NCI-H524 treated with DMSO at 0.1 percent for 48 hours (cell line): ENCODE results near the gene ITGA11.

Source experiments
- DNase-seq: peaks from one replicate; lab custom pipeline; 2025; lab: John Stamatoyannopoulos, UW

Gene ITGA11

DNA sequence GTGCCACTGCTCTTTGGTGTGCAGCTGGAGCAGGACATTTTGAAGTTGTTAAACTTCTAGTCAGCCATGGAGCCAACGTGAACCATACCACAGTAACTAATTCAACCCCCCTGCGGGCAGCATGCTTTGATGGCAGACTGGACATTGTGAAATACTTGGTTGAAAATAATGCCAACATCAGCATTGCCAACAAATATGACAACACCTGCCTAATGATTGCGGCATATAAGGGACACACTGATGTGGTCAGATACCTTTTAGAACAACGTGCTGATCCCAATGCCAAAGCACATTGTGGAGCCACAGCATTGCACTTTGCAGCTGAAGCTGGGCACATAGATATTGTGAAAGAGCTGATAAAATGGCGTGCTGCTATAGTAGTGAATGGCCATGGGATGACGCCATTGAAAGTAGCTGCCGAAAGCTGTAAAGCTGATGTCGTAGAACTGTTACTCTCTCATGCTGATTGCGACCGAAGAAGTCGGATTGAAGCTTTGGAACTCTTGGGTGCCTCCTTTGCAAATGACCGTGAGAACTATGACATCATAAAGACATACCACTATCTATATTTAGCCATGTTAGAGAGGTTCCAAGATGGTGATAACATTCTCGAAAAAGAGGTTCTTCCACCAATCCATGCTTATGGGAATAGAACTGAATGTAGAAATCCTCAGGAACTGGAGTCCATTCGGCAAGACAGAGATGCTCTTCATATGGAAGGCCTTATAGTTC, 142.2 kb downstream of the ITGA11 start:
- no peak for DNase-seq

DNA sequence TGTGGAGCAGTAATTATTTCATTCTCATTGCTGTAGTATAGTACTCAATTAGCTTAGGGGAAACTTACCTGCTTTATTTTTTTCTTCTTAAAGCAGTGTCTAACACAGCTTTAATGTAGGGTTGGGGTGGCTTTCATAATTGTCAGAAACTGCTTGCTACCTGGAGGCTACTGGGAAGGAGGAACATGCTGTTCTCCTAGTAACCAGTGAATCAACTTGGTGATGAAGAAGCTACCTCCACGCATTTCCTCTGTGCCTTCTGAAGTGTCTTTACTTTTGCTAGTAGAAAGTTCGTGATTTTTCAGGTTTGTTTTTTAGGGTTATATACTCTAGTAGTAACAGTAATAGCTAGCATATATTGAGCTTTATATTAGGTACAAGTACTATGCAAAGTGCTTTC, 142.9 kb downstream of the ITGA11 start:
- DNase-seq, result no peak

DNA sequence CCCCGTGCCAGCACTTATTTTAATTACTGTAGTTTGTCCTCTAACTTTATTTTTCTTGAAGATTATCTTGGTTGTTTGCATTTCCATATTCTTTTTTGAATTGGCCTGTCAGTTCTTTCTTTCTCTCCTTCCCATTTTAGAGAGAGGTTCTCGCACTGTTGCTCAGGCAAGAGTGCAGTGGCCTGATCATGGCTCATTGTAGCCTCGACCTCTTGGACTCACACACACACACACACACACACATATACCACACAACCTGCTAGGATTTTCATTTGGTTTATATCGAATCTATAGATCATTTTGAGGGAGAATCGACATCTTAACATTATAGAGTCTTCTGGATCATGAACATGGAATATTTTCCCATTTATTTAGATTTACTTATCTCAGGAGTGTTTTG, 145.7 kb downstream of the ITGA11 start:
- DNase-seq, result no peak

DNA sequence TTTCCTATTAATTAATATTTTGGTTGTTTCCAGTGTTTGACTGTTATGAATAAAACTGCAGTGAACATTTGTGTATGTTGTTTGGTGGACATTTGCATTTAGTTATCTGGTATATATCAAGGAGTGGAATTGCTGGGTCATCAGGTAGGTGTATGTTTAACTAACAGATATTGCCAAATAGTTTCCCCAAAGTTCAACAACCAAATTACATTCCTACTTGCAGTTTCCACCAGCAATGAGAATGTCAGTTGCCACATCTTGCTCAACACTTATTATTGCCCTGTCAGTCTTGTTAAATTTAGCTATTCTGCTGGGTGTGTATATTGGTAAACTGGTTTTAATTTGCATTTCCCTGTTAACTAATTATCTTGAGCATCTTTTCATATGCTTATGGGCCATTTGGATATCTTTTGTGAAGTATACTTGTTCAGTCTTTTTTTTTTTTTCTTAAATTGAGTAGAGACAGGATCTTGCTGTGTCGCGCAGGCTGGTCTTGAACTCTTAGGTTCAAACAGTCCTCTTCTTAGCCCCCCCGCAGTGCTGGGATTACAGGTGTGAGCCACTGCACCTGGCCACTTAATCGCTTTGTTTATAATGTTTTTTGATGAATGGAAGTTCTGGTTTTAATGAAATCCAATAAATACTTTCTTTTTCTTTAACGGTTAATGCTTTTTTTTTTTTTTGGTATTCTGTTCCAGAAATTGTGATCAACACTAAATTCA, 146.5 kb downstream of the ITGA11 start:
- no peak for DNase-seq

DNA sequence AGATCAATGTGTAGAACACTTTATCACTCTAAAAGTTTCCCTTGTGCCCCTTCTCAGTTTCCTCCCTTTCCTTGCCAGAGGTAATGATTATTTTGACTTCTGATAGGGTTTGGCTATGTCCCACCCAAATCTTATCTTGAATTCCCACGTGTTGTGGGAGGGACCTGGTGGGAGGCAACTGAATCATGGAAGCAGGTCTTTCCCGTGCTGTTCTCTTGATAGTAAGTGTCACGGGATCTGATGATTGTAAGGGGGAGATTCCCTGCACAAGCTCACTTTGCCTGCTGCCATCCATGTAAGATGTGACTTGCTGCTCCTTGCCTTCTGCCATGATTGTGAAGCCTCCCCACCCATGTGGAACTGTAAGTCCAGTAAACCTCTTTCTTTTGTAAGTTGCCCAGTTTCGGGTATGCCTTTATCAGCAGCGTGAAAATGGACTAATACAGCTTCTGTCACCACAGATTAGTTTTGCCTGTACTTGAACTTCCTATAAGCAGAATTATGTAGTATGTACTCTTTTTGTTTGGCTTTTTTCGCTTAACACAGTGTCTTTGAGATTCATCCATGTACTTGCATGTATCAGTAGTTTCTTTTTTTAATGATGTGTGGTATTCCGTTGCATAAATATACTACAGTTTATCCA, 147.2 kb downstream of the ITGA11 start:
- no peak for DNase-seq

DNA sequence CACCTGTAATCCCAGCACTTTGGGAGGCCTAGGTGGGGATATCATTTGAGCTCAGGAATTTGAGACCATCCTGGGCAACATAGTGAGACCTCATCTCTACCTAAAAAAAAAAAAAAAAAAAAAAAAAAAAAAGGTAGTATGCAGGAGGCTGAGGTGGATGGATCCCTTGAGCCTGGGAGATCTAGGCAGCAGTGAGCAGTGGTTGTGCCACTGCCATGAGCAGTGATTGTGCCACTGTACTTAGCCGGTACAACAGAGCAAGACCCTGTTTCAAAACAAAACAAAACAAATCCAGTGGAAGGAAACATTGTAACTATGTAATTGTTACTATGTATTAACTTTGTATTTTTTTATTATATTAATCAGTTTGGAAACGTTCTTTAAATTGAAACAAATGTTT, 148.6 kb downstream of the ITGA11 start:
- no peak for DNase-seq

DNA sequence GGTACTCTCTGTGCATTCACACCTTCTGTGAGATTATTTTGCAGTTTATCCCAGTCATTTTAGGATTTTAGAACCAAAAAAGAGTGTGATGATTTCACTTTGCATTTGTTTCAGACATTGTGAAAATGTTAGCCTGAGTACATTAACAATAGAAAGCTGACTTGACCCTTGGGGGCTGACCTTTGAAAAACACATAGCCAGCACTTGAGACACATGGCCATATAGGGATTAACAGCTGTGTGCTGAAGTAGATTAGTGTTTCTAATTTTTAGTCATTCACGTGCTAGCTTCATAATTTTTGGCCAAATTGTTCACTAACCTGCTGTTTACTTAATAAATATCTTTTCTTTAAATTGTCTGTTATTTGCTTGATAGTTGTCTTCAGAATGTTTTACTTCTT, 151.0 kb downstream of the ITGA11 start:
- DNase-seq, result no peak

DNA sequence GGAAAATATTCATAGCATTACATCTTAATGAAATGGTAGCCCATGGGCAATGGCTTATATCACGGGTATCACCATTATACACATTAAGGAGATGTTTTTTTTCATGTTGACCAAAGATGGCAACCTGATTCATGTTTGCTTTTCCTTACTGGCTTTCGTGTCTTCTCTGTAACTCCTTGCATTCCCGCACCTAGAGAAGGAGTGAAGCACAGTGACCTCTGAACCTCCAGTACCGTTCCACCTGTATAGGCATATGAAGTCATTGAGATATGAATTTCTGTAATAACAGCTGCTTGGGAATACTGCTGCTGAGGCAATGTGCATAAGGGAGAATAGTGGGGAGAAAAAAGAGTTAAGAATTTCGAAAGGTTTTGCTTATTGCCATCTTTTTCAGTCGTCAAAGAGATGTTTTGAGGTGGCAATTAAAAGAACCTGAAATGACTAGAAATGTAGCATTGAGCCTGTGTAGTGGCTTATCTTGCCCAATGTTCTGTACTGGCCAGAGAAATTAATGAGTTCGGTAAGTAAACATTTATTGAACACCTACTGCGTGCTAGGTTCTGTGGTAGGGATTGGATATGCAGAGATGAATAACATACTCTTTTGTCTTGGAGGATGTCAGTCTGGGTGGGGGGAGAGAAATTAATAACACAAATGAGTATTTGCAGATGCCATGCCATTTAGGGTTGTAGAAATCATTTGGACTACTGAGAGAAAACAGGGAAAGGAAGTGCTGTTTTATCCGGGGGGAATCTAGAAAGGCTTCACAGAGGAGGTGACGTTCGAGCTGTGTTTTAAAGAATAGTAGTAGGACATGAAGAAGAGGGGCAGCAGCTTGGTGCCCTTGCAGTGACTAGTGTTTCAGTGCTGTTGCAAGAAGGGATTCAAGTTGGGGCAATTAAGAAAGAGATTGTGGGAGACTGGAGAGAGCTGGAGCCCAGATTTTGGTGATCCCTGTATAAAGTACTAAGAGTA, 151.9 kb downstream of the ITGA11 start:
- no peak for DNase-seq

DNA sequence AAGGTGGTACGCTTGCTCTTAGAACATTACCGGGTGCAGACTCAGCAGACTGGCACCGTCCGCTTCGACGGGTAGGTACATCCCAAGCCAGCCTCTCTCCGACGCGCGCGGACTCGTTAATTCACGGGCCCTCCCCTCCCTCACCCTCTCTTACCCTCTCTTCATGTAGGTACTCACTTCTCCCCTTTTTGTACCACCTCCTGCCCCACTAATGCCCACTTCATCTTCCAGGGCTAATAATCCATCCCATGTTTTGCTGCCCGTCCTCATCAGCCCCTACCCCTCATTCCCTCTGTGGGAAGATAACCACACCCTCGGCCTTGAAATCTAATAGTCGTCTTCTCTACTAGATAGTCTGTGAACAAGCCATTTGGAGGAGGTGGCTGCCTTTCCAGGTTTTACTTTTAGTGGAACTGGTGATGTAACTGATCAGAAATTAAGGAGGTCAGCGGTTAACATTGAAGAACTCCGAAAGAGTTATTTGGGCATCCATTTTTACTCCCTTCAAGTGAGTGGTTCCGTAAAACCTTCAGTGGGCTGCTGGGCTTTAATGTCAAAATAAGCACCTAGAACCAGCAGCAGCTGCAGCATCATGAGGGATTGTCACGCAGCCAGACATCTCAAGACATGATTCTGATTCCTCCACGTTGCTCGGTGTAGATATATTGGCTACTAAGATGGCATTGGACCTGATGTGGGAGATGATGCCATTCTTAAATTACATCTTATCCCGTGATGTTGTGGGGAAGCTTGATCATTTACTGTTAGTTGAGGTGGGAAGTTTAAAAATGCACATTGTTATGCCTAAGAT, 153.2 kb downstream of the ITGA11 start:
- DNase-seq, result peak; percentile 16

DNA sequence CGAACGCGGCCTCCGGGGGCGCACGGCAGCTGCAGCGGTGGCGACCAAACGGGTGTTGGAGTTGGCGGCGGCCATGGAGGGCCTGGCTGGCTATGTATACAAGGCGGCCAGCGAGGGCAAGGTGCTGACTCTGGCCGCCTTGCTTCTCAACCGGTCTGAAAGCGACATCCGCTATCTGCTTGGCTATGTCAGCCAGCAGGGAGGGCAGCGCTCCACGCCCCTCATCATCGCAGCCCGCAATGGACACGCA, 153.7 kb downstream of the ITGA11 start:
- DNase-seq, result no peak

DNA sequence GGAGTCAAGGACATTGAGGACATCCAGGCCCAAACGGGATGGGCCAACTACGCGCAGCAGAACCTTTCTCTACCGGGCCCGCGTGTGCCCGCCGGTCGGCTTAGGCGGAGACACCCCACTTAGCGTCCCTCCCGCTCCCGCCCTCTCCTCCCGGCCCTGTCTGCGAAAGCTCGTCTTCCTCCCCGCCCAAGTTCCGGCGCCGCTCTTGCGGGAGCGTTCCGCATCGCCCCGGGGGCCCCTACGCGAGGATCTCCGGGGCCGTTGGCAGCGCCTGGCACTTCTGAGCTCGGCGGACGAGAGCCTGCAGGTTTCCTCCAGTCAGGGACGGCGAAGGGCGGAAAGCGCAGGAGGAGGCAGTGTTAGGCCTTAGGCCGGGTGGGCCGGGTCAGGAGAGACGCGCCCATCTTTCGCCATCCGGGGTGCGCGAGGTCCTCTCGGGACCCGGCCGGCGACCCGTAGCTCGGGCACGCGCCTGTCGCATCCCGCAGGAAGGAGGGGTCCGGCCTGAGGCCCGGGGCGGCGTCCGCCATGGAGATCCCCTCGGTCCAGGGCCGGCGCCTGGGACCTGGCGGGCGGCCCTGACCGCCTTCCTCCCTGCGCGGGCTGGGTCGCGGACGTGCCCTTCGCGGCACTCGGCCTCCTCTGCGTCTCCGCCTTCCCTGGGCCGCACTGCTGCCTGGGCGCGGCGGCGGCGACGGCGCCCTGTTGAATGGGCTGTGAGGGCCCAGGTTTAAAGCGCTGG, 154.2 kb downstream of the ITGA11 start, which contains the start of gene FEM1B:
FEM1B (plus strand) TSS at position 143 of the 742 bp plus-strand sequence. CDS start 673 bp downstream, outside the sequence.
- DNase-seq, result peak; percentile 64

DNA sequence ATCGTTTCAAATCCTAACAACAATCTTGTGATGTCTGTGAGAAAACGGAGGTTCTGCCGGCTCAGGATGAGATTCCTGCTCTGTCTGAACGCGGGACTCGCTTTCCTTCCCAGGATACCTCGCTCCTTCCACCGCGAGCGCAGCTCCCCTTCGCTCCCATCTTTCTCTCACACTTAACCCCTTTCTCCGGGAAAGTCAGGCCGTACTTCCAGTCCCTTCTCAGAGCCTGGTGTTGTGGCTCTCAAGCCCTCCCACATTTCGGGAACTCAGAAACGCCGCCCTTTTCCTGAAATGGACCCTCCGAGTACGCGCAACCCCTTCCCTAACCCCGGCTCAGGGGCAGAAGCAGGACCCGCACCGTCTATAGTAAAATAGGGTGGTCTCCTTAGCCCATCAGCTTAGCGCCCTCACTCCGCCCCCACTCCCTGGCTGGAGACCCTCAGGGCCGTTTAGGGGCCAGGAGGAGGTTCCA, 154.8 kb downstream of the ITGA11 start:
- peak; percentile 44 for DNase-seq

DNA sequence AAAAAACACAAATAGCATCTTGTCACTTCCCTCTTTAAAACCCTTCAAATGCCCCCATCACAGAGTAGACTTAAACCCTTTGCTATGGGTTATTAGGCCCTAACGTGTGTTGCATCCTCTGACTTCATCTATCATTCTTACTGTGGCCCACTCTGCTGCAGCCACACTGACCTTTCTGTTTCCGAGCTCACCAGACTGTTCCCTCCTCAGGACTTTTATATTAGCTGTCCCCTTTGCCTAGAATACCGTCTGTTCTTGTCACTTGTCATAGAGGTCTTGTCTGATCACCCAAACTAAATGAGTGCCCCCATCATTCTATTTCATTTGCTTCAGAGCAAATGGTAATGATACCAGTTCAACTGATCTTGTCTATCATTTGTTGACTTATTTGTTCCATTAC, 155.3 kb downstream of the ITGA11 start:
- no peak for DNase-seq

DNA sequence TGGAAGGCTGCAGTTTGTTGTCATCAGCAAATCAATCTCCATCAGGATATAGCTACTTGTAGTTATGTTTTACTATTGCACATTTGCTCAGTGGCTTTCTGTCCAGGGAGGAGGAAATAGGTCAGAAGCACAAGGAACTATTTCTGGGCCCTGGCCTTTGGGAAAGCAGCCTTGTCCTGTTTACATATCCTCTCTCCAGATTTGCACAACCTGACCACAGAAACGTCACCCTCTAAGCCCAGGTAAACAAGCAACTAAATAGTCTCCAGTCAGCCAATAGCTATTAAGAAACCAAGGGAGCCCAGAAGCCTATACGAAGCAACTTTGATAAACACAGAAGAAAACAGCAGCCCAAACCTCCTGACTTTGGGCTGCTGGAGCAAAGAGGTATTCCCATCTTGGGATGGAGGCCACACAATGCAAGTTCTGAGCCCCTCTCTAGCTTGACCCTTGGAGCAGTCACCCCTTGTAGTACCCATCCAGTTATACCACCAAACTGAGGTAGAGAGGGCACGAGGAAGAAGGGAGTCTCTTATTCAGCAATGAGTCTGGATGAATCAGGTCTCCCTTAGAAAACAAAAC, 156.7 kb downstream of the ITGA11 start:
- DNase-seq, result no peak

DNA sequence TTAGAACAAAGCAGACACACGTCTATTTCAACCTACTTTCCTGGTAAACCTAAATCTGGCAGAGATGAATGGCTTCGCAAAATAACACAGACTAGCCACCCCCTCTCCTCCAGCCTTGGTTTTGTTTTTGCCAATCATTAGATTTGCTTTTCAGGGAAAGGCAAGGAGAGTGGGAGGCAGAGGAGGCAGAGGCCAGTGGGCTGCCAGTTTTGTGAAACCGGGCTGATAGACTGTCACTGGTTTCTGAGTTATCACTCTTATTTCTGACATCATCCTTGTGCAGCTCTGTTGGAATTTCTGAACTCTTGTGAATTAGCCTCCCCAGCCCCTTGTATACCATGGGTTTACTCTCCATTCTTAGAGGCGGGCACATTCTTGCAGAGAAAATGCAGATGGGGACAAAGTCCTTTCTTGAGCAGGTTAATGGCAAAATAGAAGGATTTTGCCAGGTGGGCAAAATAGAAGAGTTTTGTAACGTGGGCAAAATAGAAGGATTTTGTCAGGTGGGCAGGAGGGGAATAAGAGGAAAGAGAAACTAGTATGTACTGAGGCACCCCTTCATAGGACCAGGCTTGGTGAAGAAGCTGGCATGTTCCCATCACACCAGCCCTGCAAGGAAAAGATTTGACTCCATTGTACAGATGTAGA, 157.6 kb downstream of the ITGA11 start:
- no peak for DNase-seq

DNA sequence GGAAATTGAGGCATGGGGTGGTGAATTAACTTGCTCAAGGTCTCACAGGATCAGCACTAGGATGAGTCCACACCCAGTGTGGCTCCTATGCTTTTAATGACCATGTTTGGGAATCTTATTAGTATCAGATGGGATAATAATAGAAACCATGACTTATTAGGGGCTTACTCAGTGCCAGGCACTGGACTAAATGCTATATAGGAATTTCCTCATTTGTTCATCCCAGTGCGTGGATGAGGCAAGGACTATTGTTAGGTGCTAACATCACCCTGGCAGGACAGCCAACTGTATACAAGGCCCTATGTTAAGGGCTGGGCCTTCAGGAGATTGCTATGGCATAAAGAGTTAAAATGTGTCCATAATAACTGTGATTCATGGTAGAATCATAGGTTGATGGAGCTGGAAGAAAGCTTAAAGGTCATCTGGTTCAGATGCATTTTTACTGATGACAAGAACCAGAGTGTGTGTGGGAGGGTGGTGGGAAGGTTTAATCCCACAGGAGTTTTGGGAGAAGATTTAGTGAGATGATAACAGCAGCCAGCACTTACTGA, 159.2 kb downstream of the ITGA11 start:
- no peak for DNase-seq

DNA sequence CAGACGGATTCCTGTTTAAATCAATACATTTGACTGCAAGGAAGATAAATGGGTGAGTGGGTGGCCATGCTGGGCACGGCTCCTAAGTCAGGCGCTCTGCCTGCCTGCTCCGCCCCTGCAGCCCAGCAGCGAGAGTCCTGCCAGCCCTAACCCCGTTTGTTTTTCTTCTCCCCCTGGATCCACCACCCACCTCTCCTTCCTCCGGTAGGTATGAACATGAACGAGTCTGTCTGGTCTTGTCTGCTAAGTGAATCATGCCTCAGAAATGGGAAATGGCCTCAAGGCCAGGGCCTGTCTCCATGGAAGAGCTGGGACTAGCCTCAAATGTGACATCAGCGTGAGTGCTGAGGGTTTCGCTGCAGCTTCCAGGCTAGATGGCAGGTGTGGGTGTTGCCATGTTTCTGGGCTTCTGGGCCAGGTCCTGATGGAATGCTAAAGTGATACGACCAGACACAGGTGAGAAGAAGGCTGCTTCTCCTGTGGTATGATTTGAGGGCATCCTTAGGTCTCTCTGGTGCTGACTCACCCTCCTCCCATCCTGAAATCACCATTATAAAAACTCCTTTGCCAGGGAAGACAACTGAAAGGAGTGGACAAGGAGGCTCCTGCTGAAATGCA, 160.0 kb downstream of the ITGA11 start:
- DNase-seq, result no peak

DNA sequence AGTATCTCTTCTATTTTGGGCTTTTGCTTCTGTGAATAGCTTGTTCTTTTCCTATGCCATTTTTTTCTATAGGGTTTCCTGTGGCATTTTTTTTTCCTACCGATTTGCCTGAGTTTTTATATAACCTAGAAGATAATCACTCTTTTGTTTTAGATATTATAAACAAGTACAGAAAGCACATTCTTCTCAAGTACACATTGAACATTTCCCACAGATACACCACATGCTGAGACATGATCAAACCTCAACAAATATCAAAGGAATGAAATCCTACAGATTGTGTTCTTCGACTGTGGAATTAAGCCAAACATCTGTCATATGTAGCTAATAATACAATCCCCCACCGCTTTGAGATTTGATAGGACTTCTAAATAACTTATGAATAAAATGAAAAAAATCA, 163.6 kb downstream of the ITGA11 start:
- DNase-seq, result no peak

DNA sequence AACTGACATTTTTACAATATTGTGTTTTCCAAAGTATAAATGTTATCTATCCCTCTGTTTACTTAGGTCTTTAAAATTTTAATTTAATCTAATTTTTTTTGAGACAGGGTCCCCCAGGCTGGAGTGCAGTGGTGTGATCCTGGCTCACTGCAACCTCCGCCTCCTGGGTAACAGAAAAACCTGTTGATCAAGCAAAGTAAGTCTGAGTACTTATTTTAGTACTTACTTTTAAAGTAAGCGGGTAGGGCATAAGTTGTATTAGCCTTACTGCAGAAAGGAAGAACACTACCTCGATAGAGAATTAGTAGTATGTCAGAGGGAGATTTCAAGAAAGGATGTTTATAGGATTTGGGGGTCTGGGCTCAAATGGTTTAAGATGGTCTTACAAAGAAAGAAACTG, 166.3 kb downstream of the ITGA11 start:
- DNase-seq, result no peak
